Activated naive CD8-positive, alpha-beta T cell (primary cell): Measurements from ENCODE around the gene PPOX.

Experiments used
- H3K27ac Mint-ChIP-seq: one replicate; pipeline ENCODE4 v1.8.0; 2021; ENCODE audit warnings: mixed read lengths
- H3K27me3 Mint-ChIP-seq: one replicate; pipeline ENCODE4 v1.8.0; 2021; ENCODE audit warnings: mixed read lengths
- H3K36me3 Mint-ChIP-seq: one replicate; pipeline ENCODE4 v1.8.0; 2021; ENCODE audit warnings: mixed read lengths
- H3K4me1 Mint-ChIP-seq: one replicate; pipeline ENCODE4 v1.8.0; 2021; ENCODE audit warnings: low read depth, mixed read lengths
- H3K4me3 Mint-ChIP-seq: one replicate; pipeline ENCODE4 v1.8.0; 2021; ENCODE audit warnings: mild to moderate bottlenecking, mixed read lengths
- H3K9me3 Mint-ChIP-seq: one replicate; pipeline ENCODE4 v1.8.0; 2021; ENCODE audit warnings: low read depth, mixed read lengths

Gene PPOX

GRCh38 chr1:161162806-161163205, 3.4 kb upstream of the PPOX start:
- H3K4me1 Mint-ChIP-seq = peaks cover 54% of the 10 kb centered on the region
- H3K27ac Mint-ChIP-seq = peak overlapping the region; percentile 31
- peaks cover 5% of the 10 kb centered on the region for H3K36me3 Mint-ChIP-seq
- no peak overlapping the region for H3K4me3 Mint-ChIP-seq
- H3K27me3 Mint-ChIP-seq = no peaks in the 10 kb centered on the region
- no peaks in the 10 kb centered on the region for H3K9me3 Mint-ChIP-seq

DNA sequence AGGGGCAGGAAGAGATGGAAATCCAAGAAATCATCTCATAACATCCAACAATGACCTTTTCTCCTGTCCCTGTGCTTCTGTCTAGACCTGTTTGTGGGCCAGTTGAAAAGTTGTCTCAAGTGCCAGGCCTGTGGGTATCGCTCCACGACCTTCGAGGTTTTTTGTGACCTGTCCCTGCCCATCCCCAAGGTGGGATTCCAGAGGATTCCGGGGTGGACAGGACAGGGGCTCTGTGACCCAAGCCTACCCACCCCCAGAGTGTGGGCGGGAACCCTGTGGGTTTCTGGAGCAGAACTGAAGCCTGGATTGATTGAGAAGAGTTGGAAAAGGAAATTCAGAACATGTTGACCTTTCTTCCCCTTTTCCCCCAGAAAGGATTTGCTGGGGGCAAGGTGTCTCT, 2.4 kb upstream of the PPOX start:
- Mint-ChIP-seq H3K4me1 (peaks cover 52% of the 10 kb centered on the region), H3K4me3 (no peak overlapping the region), H3K27ac (peak overlapping the region; percentile 1), H3K27me3 (no peaks in the 10 kb centered on the region), H3K9me3 (no peaks in the 10 kb centered on the region), H3K36me3 (peaks cover 5% of the 10 kb centered on the region)

DNA sequence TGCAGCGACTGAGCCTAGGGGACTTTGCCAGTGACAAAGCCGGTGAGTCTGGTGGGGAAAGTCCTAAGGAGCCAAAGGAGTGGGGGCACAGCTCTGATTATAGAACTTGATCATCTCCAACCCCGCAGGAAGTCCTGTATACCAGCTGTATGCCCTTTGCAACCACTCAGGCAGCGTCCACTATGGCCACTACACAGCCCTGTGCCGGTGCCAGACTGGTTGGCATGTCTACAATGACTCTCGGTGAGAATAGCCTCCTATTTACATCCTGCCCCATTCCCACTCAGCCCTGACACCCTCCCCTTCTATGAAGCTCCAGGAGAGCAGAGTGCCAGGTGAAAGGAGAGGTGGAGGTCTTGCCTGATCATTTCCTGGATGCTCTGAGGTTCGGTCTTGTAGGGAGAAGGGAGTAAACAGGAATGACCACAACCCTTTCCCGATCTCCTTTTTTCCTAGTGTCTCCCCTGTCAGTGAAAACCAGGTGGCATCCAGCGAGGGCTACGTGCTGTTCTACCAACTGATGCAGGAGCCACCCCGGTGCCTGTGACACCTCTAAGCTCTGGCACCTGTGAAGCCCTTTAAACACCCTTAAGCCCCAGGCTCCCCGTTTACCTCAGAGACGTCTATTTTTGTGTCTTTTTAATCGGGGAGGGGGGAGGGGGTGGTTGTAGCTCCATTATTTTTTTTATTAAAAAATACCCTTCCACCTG, 1.2 kb upstream of the PPOX start:
- H3K27ac Mint-ChIP-seq = no peak overlapping the region
- H3K9me3 Mint-ChIP-seq = no peaks in the 10 kb centered on the region
- H3K36me3 Mint-ChIP-seq = peaks cover 5% of the 10 kb centered on the region
- no peaks in the 10 kb centered on the region for H3K27me3 Mint-ChIP-seq
- peak overlapping the region; percentile 52 for H3K4me3 Mint-ChIP-seq
- peaks cover 44% of the 10 kb centered on the region for H3K4me1 Mint-ChIP-seq

DNA sequence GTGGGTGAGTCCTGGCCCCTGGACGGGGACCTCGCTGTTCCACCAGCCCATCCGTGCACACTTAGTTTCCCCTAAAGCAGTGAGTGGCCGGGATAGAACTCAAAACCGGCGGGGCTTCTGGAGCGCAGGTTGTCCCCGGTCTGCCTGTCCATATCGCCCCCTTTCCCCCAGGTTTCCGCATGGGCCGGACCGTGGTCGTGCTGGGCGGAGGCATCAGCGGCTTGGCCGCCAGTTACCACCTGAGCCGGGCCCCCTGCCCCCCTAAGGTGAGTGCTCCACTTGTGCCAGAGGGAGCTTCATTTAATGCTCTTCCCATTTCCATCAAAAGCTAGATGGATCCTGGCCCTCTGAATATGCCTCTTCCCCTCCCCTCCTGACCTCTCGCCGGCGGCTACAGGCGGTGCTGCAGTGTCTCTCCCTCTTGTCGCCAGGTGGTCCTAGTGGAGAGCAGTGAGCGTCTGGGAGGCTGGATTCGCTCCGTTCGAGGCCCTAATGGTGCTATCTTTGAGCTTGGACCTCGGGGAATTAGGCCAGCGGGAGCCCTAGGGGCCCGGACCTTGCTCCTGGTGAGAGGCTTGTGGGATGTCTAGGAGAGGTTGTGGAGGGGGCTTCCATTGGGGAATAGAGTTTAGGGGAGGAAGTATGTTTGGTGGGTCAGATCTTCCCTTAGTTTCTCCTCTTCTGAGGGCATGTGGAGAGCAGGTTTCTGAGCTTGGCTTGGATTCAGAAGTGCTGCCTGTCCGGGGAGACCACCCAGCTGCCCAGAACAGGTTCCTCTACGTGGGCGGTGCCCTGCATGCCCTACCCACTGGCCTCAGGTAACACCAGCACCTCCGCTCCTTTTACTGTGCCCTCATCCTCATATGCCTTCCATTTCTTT, 683 bp downstream of the PPOX start:
- H3K4me3 Mint-ChIP-seq = peak overlapping the region; percentile 92
- H3K9me3 Mint-ChIP-seq = no peaks in the 10 kb centered on the region
- H3K27me3 Mint-ChIP-seq = no peaks in the 10 kb centered on the region
- H3K27ac Mint-ChIP-seq = peak overlapping the region; percentile 90
- peaks cover 28% of the 10 kb centered on the region for H3K4me1 Mint-ChIP-seq
- peaks cover 1% of the 10 kb centered on the region for H3K36me3 Mint-ChIP-seq

- H3K36me3 Mint-ChIP-seq = peaks cover 2% of the 10 kb centered on the region
- no peak overlapping the region for H3K4me3 Mint-ChIP-seq
- no peaks in the 10 kb centered on the region for H3K9me3 Mint-ChIP-seq
- H3K27ac Mint-ChIP-seq = no peak overlapping the region
- H3K4me1 Mint-ChIP-seq = peaks cover 30% of the 10 kb centered on the region
- H3K27me3 Mint-ChIP-seq = no peaks in the 10 kb centered on the region
Observed at GRCh38 chr1:161168906-161169305, 2.7 kb downstream of the PPOX start.

DNA sequence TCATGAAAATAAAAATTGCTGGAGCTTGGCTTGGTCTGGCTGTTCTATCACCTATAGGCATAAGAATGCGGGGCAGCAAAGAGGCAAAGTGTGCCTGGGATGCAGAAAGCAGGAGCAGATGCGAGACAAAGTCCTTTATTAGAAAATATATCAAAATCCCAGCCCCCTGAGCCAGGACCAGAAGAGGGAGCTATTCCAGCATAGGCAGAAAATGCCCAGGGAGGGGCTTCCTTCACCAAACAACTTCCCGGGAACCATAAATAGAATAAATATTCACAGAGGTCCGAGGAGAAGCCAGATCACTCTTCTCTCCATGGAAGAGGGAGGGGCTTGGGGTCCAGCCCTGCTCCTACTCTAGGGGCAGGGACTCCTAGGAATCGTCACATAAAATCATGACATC, 5.0 kb downstream of the PPOX start:
- Mint-ChIP-seq H3K27ac (no peak overlapping the region), H3K4me3 (no peak overlapping the region), H3K4me1 (peaks cover 39% of the 10 kb centered on the region), H3K9me3 (no peaks in the 10 kb centered on the region), H3K27me3 (no peaks in the 10 kb centered on the region), H3K36me3 (peaks cover 5% of the 10 kb centered on the region)

- H3K27ac Mint-ChIP-seq = peak overlapping the region; percentile 22
- H3K36me3 Mint-ChIP-seq = peaks cover 5% of the 10 kb centered on the region
- peaks cover 45% of the 10 kb centered on the region for H3K4me1 Mint-ChIP-seq
- no peaks in the 10 kb centered on the region for H3K27me3 Mint-ChIP-seq
- H3K9me3 Mint-ChIP-seq = no peaks in the 10 kb centered on the region
- no peak overlapping the region for H3K4me3 Mint-ChIP-seq
Observed at GRCh38 chr1:161171696-161172095, 5.5 kb downstream of the PPOX start.

DNA sequence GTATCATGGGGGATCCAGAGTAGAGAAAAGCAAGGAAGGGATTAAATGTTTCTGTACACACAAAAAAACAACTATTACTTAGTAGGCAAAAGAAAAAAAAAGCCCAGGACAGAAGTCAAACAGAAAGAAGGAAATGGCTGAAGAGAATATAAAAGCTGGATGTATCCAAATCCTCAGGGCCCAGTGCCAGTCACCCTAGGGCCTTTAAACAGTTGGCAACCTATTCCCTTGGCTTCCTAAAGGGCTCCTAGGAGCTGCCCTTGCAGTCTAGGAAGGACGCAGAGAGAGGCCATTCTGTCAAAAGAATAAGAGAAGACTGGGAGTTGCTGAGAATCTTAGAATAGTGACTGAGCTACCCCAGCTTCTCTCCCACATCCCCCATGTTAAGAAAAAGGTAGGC, 6.1 kb downstream of the PPOX start:
- H3K36me3 Mint-ChIP-seq = peaks cover 5% of the 10 kb centered on the region
- no peaks in the 10 kb centered on the region for H3K9me3 Mint-ChIP-seq
- peaks cover 43% of the 10 kb centered on the region for H3K4me1 Mint-ChIP-seq
- H3K27ac Mint-ChIP-seq = peak overlapping the region; percentile 22
- H3K27me3 Mint-ChIP-seq = no peaks in the 10 kb centered on the region
- H3K4me3 Mint-ChIP-seq = no peak overlapping the region

DNA sequence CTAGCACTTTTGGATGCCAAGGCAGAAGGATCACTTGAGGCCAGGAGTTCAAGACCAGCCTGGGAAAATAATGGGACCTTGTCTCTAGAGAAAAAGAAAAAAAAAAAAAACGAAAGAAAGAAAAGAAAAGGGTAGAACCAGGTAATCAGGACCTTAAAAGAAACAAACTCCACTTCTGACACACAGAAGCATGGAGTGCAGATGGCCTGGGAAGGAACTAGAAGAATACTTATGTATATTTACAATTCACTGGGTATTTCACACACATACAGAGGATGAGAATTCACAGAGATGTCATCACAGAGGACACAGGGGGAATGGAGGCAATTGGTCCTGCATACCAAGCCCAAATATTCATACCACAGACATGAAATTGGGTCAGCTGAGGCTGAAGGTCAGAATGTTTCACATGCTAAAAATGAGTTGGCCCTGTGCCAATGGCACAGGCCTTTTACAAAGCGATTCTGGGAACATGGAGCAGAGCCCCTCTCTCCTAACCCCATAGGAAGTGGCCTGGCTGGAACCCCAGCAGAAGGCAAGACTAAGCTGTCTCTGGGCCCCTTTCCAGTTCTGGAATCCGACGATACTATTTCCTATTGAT, 6.7 kb downstream of the PPOX start:
- Mint-ChIP-seq H3K36me3 (peaks cover 5% of the 10 kb centered on the region), H3K4me3 (no peak overlapping the region), H3K4me1 (peaks cover 48% of the 10 kb centered on the region), H3K27ac (peak overlapping the region; percentile 7), H3K9me3 (no peaks in the 10 kb centered on the region), H3K27me3 (no peaks in the 10 kb centered on the region)

- Mint-ChIP-seq H3K9me3 (no peaks in the 10 kb centered on the region), H3K27me3 (no peaks in the 10 kb centered on the region), H3K27ac (peak overlapping the region; percentile 7), H3K36me3 (peaks cover 5% of the 10 kb centered on the region), H3K4me3 (no peak overlapping the region), H3K4me1 (peaks cover 50% of the 10 kb centered on the region)
Observed at GRCh38 chr1:161173711-161174110, 7.5 kb downstream of the PPOX start.

DNA sequence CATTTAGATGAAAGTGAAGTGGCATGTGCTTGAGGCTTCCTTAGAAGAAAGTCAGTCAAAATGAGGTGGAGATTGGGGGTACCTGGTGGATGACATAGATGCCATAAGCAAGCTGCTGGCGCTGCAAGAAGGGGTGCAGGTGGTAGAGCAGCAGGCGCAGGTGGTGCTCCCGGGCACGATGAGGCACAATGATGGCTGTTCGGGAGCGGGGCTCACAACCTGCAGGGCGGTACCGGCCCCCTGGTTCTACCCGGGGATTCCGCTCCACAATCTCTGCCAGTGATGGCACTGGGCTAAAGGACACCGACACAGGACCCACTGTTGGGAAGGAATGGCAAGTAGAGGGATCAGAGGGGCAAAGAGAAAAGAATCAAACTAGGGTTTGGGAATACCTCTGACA, 8.7 kb downstream of the PPOX start:
- Mint-ChIP-seq H3K27me3 (no peaks in the 10 kb centered on the region), H3K4me1 (peaks cover 53% of the 10 kb centered on the region), H3K36me3 (peaks cover 5% of the 10 kb centered on the region), H3K4me3 (peak overlapping the region; percentile 59), H3K27ac (peak overlapping the region; percentile 100), H3K9me3 (no peaks in the 10 kb centered on the region)

DNA sequence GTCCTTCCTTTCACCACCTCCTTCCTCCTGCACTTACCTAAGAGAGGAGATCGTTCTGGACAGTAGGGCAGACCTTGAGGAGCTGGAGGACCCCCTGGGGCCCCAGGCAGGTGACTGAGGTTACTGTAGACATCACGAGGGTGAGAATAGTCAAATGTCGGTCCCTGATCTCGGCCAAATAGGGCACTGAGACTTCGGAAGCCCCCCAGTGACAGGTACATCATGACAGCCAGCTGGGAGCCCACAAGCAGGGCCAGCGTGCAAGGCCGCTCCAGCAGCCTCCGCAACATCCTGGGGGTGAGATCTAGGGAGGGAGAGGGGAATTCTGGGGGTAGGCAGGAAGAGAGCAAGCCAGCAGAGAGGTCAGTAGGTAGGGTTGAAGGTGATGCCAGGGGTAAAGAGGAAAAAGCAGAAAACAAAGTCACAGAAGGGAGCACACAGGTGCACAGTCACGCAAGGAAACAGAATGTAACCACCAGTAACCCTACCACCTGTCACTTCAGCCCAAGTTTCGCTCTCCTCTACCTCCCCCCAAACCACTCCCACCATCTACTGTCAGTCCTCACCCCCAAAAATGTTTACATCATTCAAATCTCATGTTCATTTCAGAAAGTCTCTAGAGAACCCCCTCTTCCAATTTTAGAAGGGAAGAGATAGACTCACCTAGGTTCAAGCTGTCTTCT, 9.7 kb downstream of the PPOX start:
- Mint-ChIP-seq H3K4me3 (peak overlapping the region; percentile 99), H3K9me3 (no peaks in the 10 kb centered on the region), H3K36me3 (peaks cover 5% of the 10 kb centered on the region), H3K27ac (peak overlapping the region; percentile 100), H3K4me1 (peaks cover 62% of the 10 kb centered on the region), H3K27me3 (no peaks in the 10 kb centered on the region)

DNA sequence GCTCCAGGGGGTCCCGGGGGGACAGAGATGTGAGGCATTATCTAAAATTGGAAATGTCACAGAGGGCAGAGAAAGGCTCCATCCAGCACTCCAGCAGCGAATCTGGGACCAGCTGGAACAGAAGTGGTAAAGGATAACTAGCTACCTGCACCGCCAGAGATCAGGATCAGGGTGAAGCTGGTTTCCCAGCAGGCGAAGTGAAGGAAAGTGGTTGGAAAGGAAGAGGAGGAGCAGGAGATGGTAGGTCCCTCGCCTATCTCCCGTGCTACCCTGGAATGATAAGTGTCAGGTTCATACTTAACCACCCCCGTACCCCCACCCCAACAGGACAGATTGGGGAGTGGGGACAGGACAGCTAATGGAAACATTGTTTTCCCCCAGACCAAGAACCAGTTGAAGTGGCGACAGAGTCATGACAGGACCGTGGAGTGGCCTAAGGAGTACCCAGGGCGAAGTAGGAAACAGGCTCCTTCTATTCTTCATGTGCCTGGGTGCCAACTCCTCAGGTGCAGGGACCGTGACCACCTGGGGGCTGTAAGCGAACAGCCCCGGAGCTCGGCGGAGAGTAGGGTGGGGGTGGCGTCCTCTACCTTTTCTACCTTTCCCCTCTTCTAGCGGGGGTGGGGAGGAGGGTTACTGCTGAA, 10.4 kb downstream of the PPOX start:
- H3K27me3 Mint-ChIP-seq = no peaks in the 10 kb centered on the region
- H3K36me3 Mint-ChIP-seq = peaks cover 5% of the 10 kb centered on the region
- peak overlapping the region; percentile 99 for H3K4me3 Mint-ChIP-seq
- H3K27ac Mint-ChIP-seq = peak overlapping the region; percentile 100
- H3K9me3 Mint-ChIP-seq = no peaks in the 10 kb centered on the region
- peaks cover 65% of the 10 kb centered on the region for H3K4me1 Mint-ChIP-seq

DNA sequence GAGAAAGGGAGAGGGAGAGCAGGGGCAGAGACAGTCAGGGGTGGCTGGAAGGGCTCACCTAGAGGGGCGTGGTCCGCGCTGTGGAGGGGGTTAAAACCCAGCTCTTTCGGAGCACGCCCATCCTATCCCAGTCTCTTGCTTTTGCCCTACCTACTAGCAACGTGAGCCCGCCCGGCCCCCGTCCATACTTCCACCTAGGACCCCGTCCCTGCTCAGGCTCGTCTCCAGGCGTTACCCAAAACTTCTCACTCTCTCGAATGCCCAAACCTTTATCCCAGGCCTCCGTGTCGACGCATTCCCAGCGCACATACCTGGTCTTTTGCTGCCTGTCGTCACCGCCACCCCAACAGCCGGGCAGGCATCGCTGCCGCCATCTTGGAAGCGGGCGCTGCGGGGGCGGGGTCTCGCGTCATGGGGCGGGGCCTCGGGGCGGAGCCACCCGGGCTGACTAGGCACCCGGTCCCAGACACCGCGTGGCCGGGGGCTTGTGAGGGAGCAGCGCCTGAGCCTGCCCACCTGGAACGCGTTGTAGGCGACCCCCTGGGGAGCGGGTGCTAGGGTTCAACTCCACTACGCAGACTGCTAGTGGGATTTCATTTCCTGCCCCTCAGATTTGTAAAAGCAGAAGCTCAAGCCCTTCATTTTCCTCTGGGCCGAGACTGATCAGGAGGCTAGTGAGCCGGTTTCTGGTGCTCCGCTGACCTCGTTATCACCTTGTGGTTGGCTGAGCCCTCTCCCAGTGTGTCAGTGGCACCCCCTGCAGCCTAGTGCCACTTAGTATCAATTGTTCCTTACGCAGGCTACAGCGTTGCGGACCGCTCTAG, 11.1 kb downstream of the PPOX start, which contains the start of gene B4GALT3:
TSS of gene B4GALT3 (minus strand) at position 396 of the 824 bp plus-strand sequence. CDS start 1,447 bp downstream, outside the sequence.
- peak within 1 kb of the TSS; percentile 99 for H3K4me3 Mint-ChIP-seq
- H3K36me3 Mint-ChIP-seq = peaks cover 5% of the 10 kb centered on the region
- no peaks in the 10 kb centered on the region for H3K27me3 Mint-ChIP-seq
- H3K9me3 Mint-ChIP-seq = no peaks in the 10 kb centered on the region
- H3K27ac Mint-ChIP-seq = peak within 1 kb of the TSS; percentile 100
- peaks cover 70% of the 10 kb centered on the region for H3K4me1 Mint-ChIP-seq
